Calu3 (cell line): ENCODE results near the gene UQCR11. TPM values are rescaled to one million over a fixed set of nuclear protein-coding genes. Genes with fewer than 3 reads are reported as not detected.

ENCODE experiments used
- BruUV-seq: library from RNA; stranded (reverse); fragments of 400-500 nt; replicated peaks from 2 replicates; lab custom pipeline; 2021; lab: Mats Ljungman, UMichigan
- CTCF ChIA-PET: fragments of 300-600 bp; sonication (Branson Sonifier 250); formaldehyde crosslinking; loops from one replicate; lab custom pipeline; 2022; ENCODE audit warnings: antibody characterized with exemption; lab: Charles Lee
- DNase-seq: peaks from one replicate; pipeline ENCODE4 v3.0.0; 2022
- H3K27ac Mint-ChIP-seq: one replicate; pipeline ENCODE4 v1.8.0; 2022; ENCODE audit warnings: mixed read lengths; ENCODE audit not compliant: unreplicated experiment
- H3K27me3 Mint-ChIP-seq: one replicate; pipeline ENCODE4 v1.8.0; 2022; ENCODE audit warnings: mixed read lengths; ENCODE audit not compliant: unreplicated experiment
- H3K36me3 Mint-ChIP-seq: one replicate; pipeline ENCODE4 v1.8.0; 2022; ENCODE audit warnings: mild to moderate bottlenecking, moderate library complexity, mixed read lengths; ENCODE audit not compliant: insufficient read depth, unreplicated experiment
- H3K4me1 Mint-ChIP-seq: one replicate; pipeline ENCODE4 v1.8.0; 2022; ENCODE audit warnings: mild to moderate bottlenecking, low read depth, mixed read lengths; ENCODE audit not compliant: unreplicated experiment
- H3K4me3 Mint-ChIP-seq: one replicate; pipeline ENCODE4 v1.8.0; 2022; ENCODE audit warnings: mild to moderate bottlenecking, low read depth, moderate library complexity, mixed read lengths; ENCODE audit not compliant: unreplicated experiment
- H3K9me3 Mint-ChIP-seq: one replicate; pipeline ENCODE4 v1.8.0; 2022; ENCODE audit warnings: low read depth, mixed read lengths; ENCODE audit not compliant: unreplicated experiment
- intact Hi-C: fragments of 100-400 bp; cut with micrococcal nuclease; formaldehyde crosslinking; loops from one replicate; pipeline ENCODE4 v1.10.0; 2022; ENCODE audit not compliant: unreplicated experiment
- total RNA-seq: library from RNA; stranded (reverse); gene quantifications from 2 replicates; pipeline ENCODE4 v1.2.3, GENCODE V29; 2022
- TF ChIP-seq, protein P1 (sequence below): fragments of 200-600 bp; IDR thresholded peaks from one replicate; pipeline ENCODE4 v1.8.0; 2022; ENCODE audit warnings: antibody characterized with exemption; ENCODE audit not compliant: unreplicated experiment

The UQCR11 gene
- total RNA-seq, 1 experiment from 2014 or later, result 148 TPM

DNA sequence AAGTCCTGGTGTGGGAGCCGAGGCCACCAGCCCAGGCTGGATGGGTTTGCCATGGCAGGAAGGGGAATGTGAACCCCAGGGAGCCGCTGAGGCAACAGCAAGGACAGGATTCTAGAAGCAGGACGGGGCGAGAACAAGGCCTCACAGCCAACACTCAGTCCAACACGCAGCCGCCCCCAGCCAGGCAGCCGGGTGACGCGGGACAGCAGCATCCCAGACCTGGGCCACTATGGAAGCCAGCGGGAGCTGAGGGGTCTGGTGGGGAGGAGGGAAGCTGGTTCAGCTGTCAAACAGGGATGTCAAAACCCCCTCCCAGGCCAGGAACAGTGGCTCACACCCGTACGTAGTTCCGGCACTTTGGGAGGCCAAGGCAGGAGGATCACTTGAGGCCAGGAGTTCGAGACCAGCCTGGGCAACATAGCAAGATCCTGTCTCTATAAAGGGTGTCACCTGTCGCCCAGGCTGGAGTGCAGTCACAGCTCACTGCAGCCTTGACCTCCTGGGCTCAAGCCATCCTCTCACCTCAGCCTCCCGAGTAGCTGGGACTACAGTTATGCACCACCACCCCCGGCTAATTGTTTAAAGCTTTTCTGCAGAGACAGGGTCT, 43.9 kb downstream of the UQCR11 start:
- intact Hi-C loops, result no loop called here
- no peak for DNase-seq
- no peaks in the 10 kb centered on the region for H3K4me1 Mint-ChIP-seq
- TF ChIP-seq, protein P1, sequence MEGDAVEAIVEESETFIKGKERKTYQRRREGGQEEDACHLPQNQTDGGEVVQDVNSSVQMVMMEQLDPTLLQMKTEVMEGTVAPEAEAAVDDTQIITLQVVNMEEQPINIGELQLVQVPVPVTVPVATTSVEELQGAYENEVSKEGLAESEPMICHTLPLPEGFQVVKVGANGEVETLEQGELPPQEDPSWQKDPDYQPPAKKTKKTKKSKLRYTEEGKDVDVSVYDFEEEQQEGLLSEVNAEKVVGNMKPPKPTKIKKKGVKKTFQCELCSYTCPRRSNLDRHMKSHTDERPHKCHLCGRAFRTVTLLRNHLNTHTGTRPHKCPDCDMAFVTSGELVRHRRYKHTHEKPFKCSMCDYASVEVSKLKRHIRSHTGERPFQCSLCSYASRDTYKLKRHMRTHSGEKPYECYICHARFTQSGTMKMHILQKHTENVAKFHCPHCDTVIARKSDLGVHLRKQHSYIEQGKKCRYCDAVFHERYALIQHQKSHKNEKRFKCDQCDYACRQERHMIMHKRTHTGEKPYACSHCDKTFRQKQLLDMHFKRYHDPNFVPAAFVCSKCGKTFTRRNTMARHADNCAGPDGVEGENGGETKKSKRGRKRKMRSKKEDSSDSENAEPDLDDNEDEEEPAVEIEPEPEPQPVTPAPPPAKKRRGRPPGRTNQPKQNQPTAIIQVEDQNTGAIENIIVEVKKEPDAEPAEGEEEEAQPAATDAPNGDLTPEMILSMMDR, result no peak
- no TSS peak for BruUV-seq
- no peak overlapping the region for H3K27ac Mint-ChIP-seq
- H3K36me3 Mint-ChIP-seq, result peaks cover 6% of the 10 kb centered on the region
- H3K9me3 Mint-ChIP-seq, result no peaks in the 10 kb centered on the region
- H3K4me3 Mint-ChIP-seq, result no peak overlapping the region
- no peaks in the 10 kb centered on the region for H3K27me3 Mint-ChIP-seq
- CTCF ChIA-PET, result no interaction called here

DNA sequence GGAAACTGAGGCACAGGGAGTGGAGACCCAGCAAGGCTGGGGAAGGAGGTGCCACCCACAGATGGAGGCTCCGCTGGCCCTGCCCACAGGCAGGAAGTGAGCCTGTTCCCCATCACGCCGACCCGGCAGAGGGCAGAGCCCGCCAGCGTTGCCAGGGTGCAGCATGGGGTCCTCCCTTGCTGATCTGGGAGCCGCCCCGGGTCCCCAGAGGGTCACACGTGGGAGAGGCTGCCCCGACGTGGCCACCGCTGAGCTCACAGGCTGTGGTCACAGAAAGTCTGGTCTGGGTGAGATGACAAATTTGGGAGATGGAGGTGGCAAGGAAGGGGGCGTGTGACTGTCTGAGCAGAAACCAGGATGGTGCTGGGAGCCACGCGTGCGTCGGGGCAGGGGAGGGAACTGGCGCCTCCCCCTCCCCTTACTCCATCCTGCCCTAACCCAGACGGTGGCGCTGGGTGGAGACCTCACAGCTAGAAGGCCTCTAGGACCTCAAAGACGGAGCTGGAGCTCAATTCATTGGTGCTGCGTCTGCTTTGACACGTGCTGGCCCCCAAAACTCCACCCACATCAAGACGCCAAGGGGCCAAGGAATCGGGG, 44.9 kb downstream of the UQCR11 start:
- H3K4me3 Mint-ChIP-seq, result no peak overlapping the region
- no peak overlapping the region for H3K27ac Mint-ChIP-seq
- no peak for DNase-seq
- CTCF ChIA-PET, result no interaction called here
- H3K4me1 Mint-ChIP-seq, result no peaks in the 10 kb centered on the region
- H3K27me3 Mint-ChIP-seq, result no peaks in the 10 kb centered on the region
- BruUV-seq, result no TSS peak
- intact Hi-C loops, result no loop called here
- TF ChIP-seq, protein P1, result no peak
- no peaks in the 10 kb centered on the region for H3K9me3 Mint-ChIP-seq
- H3K36me3 Mint-ChIP-seq, result no peaks in the 10 kb centered on the region

GRCh38 chr19:1558552-1558951, 46.7 kb downstream of the UQCR11 start:
- intact Hi-C loops, result no loop called here
- Mint-ChIP-seq H3K9me3 (no peaks in the 10 kb centered on the region), H3K27ac (no peak overlapping the region), H3K27me3 (no peaks in the 10 kb centered on the region), H3K36me3 (no peaks in the 10 kb centered on the region), H3K4me3 (no peak overlapping the region), H3K4me1 (no peaks in the 10 kb centered on the region)
- TF ChIP-seq, protein P1, result no peak
- BruUV-seq, result no TSS peak
- CTCF ChIA-PET, result no interaction called here
- no peak for DNase-seq

GRCh38 chr19:1556390-1557070, 48.7 kb downstream of the UQCR11 start:
- CTCF ChIA-PET, result no interaction called here
- Mint-ChIP-seq H3K9me3 (no peaks in the 10 kb centered on the region), H3K27me3 (no peaks in the 10 kb centered on the region), H3K27ac (no peak overlapping the region), H3K36me3 (no peaks in the 10 kb centered on the region), H3K4me3 (no peak overlapping the region), H3K4me1 (no peaks in the 10 kb centered on the region)
- intact Hi-C loops, result no loop called here
- BruUV-seq, result no TSS peak
- no peak for DNase-seq
- TF ChIP-seq, protein P1, result no peak
